ENCODE data around the gene TBX10. TPM values are rescaled to one million over a fixed set of nuclear protein-coding genes. Genes with fewer than 3 reads are reported as not detected.

The TBX10 gene
- total RNA-seq, 4 donors from 2014 or later = not detected

DNA sequence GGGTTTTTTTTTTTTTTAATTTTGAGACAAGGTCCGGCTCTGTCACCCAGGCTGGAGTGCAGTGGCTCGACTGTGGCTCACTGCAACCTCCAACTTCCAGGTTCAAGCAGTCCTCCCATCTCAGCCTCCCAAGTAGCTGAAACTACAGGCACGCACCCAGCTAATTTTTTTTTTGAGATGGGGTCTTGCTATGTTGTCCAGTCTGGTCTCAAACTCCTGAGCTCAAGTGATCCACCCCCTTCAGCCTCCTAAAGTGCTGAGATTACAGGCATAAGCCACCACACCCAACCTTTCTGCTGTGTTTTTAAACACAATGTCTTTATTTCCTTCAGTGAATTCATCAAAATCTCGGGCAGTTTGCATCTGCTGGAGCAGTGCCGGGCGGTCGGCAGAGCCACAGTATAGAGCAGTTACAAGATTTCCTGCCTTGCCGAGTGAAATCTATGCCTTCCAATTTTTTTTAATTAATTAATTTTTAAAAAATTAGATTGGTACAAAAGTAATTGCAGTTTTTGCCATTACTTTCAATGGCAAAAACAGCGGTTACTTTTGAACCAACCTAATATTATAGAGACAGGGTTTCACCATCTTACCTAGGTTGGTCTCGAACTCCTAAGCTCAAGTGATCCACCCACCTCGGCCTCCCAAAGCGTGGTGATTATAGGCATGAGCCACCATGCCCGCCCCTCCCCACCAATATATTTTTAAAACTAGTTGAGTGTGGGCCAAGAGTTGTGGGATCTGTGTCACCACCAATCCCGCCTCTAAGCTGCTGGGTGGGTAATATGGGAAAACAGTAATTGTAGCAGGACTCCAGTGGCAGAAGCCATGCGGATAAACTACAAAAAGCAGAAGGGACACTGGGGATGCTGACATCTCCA, 13.6 kb upstream of the TBX10 start:
- Histone ChIP-seq H3K27ac (no peak overlapping the region), H3K36me3 (no peaks in the 10 kb centered on the region), H3K9me3 (no peaks in the 10 kb centered on the region), H3K4me3 (no peak overlapping the region), H3K27me3 (peaks cover 43% of the 10 kb centered on the region), H3K4me1 (no peaks in the 10 kb centered on the region)
- TF ChIP-seq POLR2A (IDR thresholded peaks at IDR 0.05) (no peak), POLR2AphosphoS5 (IDR thresholded peaks at IDR 0.05) (no peak), EP300 (IDR thresholded peaks at IDR 0.05) (no peak)
- WGBS, 2 donors (ENCODE audit: low coverage in 1 of 2) = 76 to 77% methylated on average over 8 to 11 of the region's 15 CpGs
- no peak for ATAC-seq

GRCh38 chr11:67651976-67652781, 12.6 kb upstream of the TBX10 start:
- Histone ChIP-seq H3K36me3 (no peaks in the 10 kb centered on the region), H3K4me1 (no peaks in the 10 kb centered on the region), H3K27ac (no peak overlapping the region), H3K4me3 (no peak overlapping the region), H3K9me3 (no peaks in the 10 kb centered on the region), H3K27me3 (peaks cover 53% of the 10 kb centered on the region)
- 49 to 52% methylated on average over 11 to 13 of the region's 13 CpGs for WGBS, 2 donors (ENCODE audit: low coverage in 1 of 2)
- no peak for ATAC-seq
- TF ChIP-seq POLR2AphosphoS5 (IDR thresholded peaks at IDR 0.05) (no peak), POLR2A (IDR thresholded peaks at IDR 0.05) (no peak), EP300 (IDR thresholded peaks at IDR 0.05) (no peak), CTCF (IDR thresholded peaks at IDR 0.05) (no peak)

GRCh38 chr11:67649634-67650510, 10.3 kb upstream of the TBX10 start:
- TF ChIP-seq POLR2AphosphoS5 (IDR thresholded peaks at IDR 0.05) (no peak), POLR2A (IDR thresholded peaks at IDR 0.05) (no peak), CTCF (IDR thresholded peaks at IDR 0.05) (no peak), EP300 (IDR thresholded peaks at IDR 0.05) (no peak)
- Histone ChIP-seq H3K27ac (no peak overlapping the region), H3K9me3 (no peaks in the 10 kb centered on the region), H3K36me3 (no peaks in the 10 kb centered on the region), H3K4me3 (peak overlapping the region in 1 of 2 donors; percentile 31), H3K27me3 (peaks cover 74% of the 10 kb centered on the region), H3K4me1 (no peaks in the 10 kb centered on the region)
- peak; percentile 33 for ATAC-seq
- WGBS, 2 donors (ENCODE audit: low coverage in 1 of 2) = 92 to 96% methylated on average over 12 to 16 of the region's 22 CpGs

GRCh38 chr11:67648796-67649613, 9.4 kb upstream of the TBX10 start:
- no peaks in the 10 kb centered on the region for H3K36me3 ChIP-seq
- no peak overlapping the region for H3K4me3 ChIP-seq
- H3K9me3 ChIP-seq = no peaks in the 10 kb centered on the region
- TF ChIP-seq POLR2A (IDR thresholded peaks at IDR 0.05) (no peak), POLR2AphosphoS5 (IDR thresholded peaks at IDR 0.05) (no peak), EP300 (IDR thresholded peaks at IDR 0.05) (no peak), CTCF (IDR thresholded peaks at IDR 0.05) (no peak)
- WGBS, 2 donors (ENCODE audit: low coverage in 1 of 2) = 75 to 83% methylated on average over 2 of the region's 12 CpGs
- H3K27me3 ChIP-seq = peaks cover 76% of the 10 kb centered on the region
- H3K27ac ChIP-seq = no peak overlapping the region
- H3K4me1 ChIP-seq = no peaks in the 10 kb centered on the region
- no peak for ATAC-seq

All from gastroesophageal sphincter (tissue), 4 donors.